Measurements from ENCODE around the gene ATP5IF1.

GRCh38 chr1:28273216-28273860 is 37.4 kb downstream of the ATP5IF1 start:
- TF ChIP-seq CTCF (IDR thresholded peaks at IDR 0.05) (no peak), POLR2A (IDR thresholded peaks at IDR 0.05) (no peak)
